ENCODE measurements around the gene DLG2. TPM values are rescaled to one million over a fixed set of nuclear protein-coding genes. Genes with fewer than 3 reads are reported as not detected.

Gene DLG2
- total and polyA plus RNA-seq, 2 donors (not counting 3 experiments of a cell fraction or from before 2014, with no cell fraction given): 0.15 to 1.1 TPM

GRCh38 chr11:83746921-83747585 is 1880.1 kb downstream of the DLG2 start:
- no peak for FAIRE-seq
- no peak overlapping the region for H3K27ac ChIP-seq (ENCODE audit: insufficient read depth, low read depth, low read length)
- TF ChIP-seq JUN (IDR thresholded peaks at IDR 0.05; ENCODE audit: borderline replicate concordance, insufficient read depth, insufficient read length, low read depth): no peak
- TF ChIP-seq CTCF (IDR thresholded peaks at IDR 0.05; ENCODE audit: extremely low read depth in 1 of 2, insufficient read depth in 1 of 2, low read depth in 1 of 2, low read length in 2 of 2): no peak
- TF ChIP-seq POLR2A (IDR thresholded peaks at IDR 0.05; ENCODE audit: low read depth, low read length): no peak
- no peak for TF ChIP-seq GATA2 (IDR thresholded peaks at IDR 0.05; ENCODE audit: insufficient read depth, insufficient read length, low read depth, low read length)
- no peak for TF ChIP-seq FOS (IDR thresholded peaks at IDR 0.05; ENCODE audit: borderline replicate concordance, insufficient read depth, low read length)
- TF ChIP-seq POLR2AphosphoS5 (IDR thresholded peaks at IDR 0.05; ENCODE audit: insufficient read depth, low read depth, low read length): no peak
- TF ChIP-seq MAX (IDR thresholded peaks at IDR 0.05; ENCODE audit: insufficient read depth, insufficient read length): no peak
- no peak for TF ChIP-seq MYC (IDR thresholded peaks at IDR 0.05; ENCODE audit: low read depth, low read length)
- no peak for TF ChIP-seq EZH2 (IDR thresholded peaks at IDR 0.05; ENCODE audit: borderline replicate concordance, low read depth, low read length, severe bottlenecking)
- no peaks in the 10 kb centered on the region for H3K4me1 ChIP-seq (ENCODE audit: control insufficient read depth, extremely low read depth, insufficient read depth, low read length)
- ChIA-PET CTCF (no interaction called here), POLR2A (no interaction called here)
- BruUV-seq (replicated peaks): no TSS peak
- H3K9ac ChIP-seq (replicated peaks; ENCODE audit: extremely low read depth, insufficient read depth, low read length): no peak overlapping the region
- H3K27me3 ChIP-seq (ENCODE audit: control insufficient read depth in 2 of 2, insufficient read depth in 2 of 2, low read length in 2 of 2): no peaks in the 10 kb centered on the region
- intact Hi-C loops (cut with micrococcal nuclease): no loop called here
- H3K36me3 ChIP-seq (ENCODE audit: control insufficient read depth in 2 of 2, extremely low read depth in 1 of 2, insufficient read depth in 2 of 2, low read length in 2 of 2): no peaks in the 10 kb centered on the region
- no peaks in the 10 kb centered on the region for H3K9me1 ChIP-seq (replicated peaks; ENCODE audit: control insufficient read depth, extremely low read depth, insufficient read depth, low read length)
- H4K20me1 ChIP-seq (replicated peaks; ENCODE audit: control insufficient read depth, extremely low read depth, insufficient read depth, low read length): no peaks in the 10 kb centered on the region
- H3K9me3 ChIP-seq (replicated peaks; ENCODE audit: control insufficient read depth, insufficient read depth, low read length): no peaks in the 10 kb centered on the region
- DNase-seq (ENCODE audit: low read depth, low spot score): no peak
- dilution Hi-C loops (cut with MboI; ENCODE audit: extremely low pct_ligation_motif_present, low sequenced_read_pairs): no loop called here
- H3K79me2 ChIP-seq (ENCODE audit: control insufficient read depth, insufficient read depth, low read length): no peaks in the 10 kb centered on the region
- H3K4me2 ChIP-seq (ENCODE audit: insufficient read depth, low read length): no peak overlapping the region
- no peak overlapping the region for H2AFZ ChIP-seq (ENCODE audit: low read depth, low read length)
- no peak overlapping the region for H3K4me3 ChIP-seq (replicated peaks in 1 of 3; ENCODE audit: insufficient read depth in 1 of 3, low read depth in 1 of 3, low read length in 3 of 3)
